GM19025 (cell line): ENCODE results near the gene PSMB11.

ENCODE experiments used
- ATAC-seq: cut with Tn5 transposase; IDR thresholded peaks from one replicate; pipeline ENCODE4 v1.9.1; 2021; ENCODE audit warnings: mild to moderate bottlenecking, low read depth, moderate library complexity; ENCODE audit not compliant: unreplicated experiment

The PSMB11 gene

DNA sequence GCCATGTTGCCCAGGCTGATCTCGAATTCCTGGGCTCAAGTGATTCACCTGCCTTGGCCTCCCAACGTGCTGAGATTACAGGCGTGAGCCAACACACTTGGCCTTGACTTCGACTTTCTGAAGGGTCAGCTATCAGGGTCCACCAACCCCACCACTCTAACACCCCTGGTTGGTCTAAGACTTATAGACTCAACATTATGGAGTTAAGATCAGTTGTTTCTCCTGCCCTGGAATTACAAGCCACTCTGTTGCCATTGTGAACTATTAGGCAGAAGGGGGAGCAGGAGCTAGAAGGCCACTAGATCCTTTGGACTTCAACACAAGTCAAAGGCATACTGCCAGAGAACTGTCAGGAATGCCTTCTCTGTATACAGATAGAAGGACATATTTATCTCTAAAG is 1.9 kb upstream of the PSMB11 start:
- no peak for ATAC-seq

DNA sequence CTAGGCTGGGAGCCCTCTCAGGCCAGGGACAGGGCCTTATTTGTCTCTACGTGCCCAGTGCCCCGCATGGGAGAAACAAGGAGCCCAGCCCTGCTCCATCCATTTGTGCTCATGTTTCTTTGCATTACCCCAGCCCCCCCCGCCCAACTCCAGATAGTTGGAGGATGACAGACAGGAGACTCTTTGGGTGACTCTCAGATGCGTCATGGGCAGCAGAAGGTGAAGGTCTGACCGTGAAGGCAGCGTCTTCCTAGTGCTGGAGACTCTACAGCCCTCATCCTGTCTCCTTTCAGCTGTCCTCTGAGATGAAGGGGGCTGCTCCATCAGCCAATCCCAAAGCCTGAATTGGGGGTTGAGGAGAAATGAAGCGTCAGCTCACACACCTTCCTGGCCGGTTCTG is 283 bp upstream of the PSMB11 start:
- ATAC-seq = no peak

DNA sequence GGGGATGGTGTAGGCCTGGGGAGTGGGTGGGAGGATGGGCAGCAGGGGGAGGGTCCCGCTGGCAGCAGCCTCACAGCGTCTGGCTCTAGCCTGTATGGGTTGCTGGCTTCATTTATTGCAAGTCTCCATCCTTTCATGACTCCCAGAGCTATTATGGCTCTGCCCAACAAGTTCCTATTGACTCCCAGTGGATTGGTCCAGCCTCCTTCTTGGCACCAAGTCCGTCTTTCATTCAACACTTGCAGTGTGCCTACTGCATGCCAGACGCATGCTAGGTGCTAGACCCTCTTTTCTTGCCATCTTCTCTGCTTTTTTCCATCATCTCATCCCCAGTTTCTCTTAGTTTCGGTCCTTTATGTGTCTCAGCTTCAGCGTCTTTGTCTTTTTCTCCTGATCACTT is 1.1 kb downstream of the PSMB11 start:
- ATAC-seq = no peak

DNA sequence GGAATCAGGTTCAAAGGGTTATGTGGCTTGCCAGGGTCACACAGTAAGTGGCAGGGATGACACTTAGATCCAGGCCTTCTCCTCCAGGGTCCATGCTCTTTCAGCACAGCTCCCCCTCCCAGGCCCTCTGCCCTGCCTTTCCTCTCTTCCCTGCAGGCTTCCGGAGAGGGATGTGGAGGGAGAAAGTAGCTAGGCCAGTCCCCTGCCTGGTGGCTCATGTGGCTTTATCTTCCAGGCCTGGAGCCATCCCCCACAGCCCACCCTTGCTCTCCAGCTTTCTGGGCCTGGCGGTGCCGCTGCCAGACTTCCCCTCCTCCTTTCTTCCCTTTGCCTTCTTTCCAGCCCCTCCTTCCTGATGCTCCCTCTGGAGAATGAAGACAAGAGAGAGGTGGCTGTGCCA is 1.7 kb downstream of the PSMB11 start:
- no peak for ATAC-seq

DNA sequence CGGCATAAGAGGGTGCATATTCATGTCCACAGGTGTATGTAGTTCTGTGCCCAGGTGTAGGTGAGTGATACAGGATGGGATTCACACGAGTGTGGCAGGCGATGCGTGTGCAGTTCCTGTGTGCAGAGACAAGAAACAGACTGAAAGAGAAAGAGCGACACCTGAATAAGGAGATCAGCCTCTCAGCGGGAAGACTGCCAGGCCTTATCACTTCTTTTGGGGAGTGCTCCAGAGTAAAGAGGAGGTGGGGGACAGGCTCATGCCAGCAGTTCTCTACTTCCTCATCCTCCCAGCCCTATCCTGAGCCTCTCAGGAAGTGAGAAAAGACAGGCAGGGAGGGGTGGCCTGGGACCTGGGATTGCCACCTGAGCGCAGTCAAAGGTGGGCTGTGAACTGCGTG is 2.8 kb downstream of the PSMB11 start:
- no peak for ATAC-seq

DNA sequence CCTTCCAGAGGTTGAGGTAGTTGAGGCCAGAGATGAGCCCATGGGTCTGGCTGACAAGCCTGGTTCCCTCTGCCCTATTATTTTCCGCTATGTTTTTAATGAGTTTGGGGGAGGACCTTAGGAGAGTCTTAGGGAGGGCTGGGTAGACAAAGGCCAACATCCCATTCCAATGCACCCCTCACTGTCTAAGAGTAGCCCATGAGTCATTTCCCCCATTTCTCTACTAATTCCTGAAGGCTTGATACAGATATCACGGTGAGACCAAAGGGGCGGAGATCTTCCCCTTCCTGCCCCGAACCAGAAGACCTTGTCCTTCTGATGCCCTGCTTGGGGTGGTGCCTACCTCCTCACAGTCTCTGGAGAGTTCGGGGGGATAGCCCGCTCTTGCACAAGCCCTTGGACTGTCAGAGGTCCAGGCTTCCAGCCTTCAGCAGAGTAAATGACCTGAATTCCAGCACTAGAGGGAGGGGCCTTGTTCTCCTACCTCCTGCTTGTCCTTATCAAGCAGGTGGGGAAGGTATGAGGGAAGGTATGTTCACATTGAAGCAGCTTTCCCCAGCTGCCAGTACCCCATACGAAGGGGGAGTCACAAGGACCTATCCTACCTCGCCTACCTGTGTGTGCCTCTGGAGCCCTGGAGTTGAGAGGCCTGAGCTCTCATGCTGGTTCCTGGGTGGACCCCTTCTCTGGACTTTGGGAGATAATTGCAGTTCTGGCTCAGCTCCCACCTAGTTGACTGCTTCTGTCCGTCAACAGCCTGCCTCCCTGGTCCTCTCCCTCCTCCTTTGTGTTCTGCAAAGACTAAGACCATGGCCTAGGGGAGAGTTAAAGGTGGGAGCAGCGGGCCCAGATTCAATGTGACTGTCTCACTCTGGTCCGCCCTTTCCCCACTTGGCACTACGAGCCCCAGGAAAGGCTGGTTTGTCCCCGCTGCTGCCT is 3.7 kb downstream of the PSMB11 start:
- ATAC-seq = no peak

DNA sequence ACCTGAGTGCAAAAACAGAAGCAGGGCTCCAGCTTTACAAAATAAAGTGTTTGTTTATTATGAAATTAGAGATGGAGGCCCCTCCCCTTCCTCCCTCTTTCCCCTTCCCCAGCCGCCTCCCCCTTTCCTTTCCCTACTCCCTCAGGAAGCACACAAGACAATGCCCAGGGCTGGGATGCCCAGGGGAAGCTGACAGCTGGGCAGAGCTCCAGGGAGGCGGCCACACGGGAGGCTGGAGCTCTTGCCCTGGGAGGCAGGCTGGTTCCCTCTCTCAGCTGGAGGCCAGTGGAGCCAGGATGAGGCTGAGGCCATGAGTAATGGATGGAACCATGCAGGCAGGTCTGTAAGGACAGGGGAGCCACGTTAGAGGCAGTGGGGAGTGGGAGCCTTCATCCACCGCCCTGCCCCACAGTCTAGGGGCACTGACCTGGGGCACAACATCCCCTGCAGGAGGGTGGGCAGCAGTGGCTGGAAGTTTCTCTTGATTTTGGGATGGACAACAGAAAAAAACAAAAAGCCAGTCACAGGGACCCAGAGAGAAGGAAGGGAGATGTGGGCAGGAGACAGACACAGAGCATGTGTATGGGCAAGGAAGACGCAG is 5.1 kb downstream of the PSMB11 start:
- ATAC-seq = no peak

DNA sequence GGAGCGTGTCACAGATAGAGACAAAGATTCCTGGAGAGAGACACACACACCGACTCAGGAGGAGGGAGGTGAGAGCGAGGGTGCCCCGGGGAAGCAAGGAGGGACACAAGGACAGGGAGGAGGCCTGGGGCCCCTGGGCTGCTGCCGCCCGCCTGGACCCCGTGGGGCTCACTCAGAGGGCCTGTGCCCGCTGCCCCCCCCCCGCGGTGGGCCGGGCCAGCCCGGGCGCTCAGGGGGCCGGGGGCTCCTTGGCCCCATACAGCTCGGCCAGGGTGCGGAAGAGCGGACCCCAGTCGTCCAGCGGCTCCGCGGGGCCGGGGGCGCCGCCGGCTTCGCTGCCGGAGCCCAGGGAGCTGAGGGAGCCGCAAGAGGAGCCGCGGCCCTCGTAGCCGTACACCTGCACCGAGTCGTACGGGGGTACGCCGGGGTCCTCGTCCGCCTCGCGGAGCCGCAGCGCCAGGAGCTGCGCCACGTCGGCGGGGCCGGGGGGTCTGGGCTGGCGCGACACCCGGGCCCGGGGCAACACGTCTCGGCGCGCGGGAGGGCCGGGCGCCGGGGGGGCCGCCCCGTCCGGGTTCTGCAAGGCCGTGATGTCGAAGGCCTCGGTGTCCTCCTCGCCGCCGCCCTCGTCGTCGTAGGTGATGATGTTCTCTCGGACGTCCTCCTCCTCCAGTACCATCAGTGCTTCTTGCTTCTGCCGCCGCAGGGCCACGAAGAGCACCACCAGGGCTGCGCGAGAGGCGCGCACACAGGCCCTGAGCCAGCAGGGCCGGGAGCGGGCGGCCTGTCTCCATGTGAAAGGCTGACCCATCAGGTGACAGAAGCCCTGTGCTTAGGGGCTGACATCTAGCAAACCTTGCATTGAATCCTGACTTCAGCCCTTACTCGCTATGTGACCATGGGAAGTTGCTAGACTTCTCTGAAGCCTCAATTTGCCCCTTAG is 6.0 kb downstream of the PSMB11 start:
- no peak for ATAC-seq

DNA sequence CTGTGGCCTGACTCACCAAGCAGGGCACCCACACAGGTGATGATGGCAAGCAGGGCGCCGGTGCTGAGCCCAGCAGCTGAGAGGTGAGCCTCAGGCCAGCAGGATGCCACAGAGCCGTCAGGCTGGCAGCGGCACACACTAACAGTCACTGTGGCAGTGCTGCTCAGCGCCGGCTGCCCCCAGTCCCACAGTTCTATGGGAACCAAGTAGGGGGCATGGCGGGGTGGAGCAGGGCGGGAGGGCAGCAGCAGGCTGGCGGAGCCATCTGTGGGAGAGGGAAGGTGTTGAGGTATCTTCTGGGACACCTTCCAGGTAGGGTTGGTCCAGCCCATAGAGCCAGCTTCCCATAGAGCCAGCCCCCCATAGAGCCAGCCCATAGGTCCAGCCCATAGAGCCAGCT is 7.0 kb downstream of the PSMB11 start:
- no peak for ATAC-seq

DNA sequence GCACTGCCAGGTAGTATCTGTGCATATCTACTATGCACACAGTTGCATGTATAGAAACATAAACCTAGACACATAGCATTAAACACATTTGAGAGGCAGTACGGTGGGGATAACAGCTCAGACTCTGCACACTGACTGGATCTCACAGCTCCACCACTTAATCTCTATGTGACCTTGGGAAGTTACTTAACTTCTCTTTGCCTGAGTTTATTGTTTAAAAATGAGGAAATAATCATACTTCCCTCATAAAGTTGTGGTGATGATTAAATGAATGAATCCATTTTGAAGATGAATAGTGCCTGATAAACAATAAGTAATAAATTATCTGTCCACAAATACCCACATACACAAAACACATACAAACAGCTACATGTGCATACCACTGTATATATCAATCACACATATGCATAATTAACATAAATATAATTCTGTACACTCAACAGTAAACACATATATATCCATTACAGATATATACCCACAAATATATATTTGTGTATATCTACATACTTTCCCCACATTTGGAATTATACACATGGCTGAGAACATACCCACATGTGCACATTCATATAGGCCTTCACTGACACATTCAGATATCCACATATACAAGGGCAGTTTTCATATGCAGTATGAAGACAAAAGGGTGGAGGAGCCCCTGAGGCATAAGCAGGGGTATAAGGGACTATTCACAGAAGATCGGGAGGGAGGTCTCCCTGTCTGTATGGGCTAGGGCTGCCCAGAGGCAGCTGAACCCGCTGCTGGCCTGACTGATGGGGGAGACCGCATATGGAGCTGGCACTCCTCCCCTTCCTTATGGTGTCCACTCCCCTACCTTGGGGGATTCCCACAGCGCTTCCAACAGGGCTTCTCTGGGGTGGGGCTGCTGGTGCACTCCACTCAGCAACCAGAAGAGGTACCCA is 9.4 kb downstream of the PSMB11 start:
- ATAC-seq = no peak

DNA sequence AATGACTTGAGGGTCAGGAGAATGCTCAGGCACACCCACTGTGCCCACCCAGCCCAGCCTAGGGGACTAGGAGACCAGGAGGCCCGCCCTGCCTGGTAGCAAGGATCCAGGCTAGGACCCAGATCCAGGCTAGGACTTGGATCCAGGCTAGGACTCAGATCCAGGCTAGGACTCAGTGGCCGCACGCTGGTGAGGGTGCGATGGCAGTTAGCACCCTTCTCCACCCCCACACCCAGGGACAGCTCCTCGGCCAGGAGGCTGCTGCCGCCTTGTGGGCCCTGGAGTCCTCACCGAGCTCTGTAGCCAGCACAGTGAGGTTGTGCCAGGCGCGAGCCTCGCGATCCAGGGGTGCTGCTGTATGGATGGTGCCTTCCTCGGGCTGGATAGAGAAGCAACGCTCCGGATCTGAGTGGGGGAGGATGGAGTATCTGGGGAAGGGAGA is 10.2 kb downstream of the PSMB11 start:
- no peak for ATAC-seq

DNA sequence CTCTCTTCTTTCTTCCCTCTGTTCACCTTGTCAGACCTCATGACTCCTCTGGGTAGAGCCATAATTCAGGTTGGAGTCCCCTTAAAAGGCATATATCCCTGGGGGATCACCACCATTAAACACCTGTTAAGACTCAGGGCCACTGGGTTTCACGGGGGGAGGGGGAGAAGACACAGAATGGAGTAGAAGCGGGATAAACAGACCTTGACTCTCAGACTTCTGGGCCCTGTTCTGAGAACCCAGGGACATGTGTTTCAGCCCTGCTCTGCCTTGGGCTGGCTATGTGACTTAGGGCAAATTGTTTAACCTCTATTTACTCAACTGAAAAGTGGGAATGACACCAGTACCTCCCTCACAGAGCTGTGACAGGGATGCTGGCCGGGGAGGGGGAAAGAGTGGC is 10.7 kb downstream of the PSMB11 start:
- no peak for ATAC-seq

DNA sequence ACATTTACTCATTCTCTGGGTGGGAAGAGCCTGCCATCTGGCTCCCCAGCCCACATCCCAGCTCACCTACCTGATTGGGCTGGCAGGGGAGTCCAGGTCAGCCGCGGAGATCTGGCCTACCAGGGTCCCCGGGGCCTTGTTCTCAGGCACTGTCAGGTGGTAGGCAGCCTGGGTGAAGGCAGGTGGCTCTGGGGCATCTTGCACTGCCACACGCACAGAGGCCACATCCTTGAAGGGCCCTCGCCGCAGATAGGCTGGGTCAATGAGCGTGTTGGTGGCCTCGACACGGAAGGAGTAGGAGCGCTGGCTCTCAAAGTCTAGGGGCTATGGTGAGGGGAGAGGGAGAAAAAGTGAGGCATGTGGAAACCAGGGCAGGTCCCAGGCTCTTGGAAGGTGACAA is 11.4 kb downstream of the PSMB11 start:
- no peak for ATAC-seq

DNA sequence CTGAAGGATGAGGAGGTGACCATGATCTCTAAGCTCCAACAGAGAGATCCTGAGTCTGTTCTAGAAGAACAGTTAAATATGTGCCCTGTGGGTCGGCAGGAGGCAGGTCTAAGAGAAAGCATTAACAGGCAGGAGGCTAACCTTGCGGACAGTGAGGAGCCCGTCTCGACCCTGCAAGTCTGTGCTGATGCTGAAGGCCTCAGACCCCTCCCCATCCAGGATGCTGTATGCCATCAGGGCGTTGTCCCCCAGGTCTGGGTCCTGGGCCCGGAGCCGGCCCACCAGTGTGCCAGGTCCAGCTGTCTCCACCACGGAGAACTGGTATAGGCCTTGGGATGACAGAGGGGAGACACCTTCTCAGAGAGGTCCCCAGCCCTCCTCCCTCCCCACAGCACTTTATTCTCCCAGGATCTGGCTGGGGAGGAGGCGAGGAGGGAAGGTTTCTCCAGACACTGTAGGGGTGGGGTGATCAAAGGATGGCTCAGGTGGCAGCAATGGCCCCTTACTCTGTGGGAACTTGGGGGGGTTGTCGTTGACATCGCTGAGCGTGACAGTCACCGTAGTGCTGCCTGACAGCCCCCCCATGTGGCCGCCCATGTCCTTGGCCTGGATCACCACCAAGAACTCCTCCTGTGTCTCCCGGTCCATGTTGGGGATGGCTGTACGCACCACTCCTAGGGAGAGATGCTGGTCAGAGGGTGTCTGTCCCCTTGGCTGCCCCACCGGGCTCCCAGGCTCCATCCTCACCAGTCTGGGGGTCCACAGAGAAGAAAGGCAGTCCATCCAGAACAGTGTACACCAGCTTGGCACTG is 12.2 kb downstream of the PSMB11 start:
- no peak for ATAC-seq

DNA sequence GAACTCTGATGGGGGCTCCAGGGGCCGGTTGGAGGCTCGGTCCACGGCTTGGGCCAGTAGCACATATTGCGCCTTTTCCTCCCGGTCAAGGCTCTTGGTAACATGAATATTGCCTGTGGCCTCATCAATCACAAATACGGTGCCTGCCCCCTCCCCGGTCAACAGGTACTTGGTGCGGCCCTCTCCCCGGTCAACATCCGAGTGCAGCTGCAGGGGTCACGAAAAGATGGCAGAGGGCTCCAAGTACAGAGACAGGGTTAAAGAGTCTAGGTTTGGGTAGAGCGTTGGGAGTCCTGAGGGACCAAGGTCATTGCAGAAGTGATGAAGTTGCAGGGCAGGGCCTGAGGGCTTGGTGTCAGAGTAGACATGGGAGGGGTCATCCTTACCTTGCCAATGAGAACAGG is 13.1 kb downstream of the PSMB11 start:
- no peak for ATAC-seq

DNA sequence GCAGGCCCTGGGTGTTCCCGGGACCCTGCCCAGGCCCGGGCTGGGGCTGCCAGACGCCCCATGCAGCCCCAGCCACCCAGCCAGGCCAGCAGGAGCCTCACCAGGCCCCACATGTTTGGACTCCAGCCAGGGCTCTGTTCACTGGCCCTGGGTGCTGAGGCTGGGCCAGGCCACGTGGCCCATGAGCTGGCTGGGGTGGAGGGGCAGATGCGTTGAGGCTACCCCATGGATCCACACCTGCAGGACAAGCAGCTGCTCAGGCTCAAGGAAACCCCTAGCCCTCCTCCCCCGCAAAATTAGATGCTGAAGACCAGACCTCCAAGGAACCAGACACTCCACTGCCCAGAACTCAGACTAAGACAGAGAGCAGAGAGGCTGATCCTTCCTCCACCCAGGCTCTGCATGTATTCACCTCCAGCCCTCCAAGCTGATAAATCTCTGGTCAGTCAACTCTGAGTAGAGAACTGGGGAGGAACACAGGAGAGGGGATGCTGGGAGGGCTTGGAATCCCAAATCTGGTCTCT is 13.7 kb downstream of the PSMB11 start:
- no peak for ATAC-seq

DNA sequence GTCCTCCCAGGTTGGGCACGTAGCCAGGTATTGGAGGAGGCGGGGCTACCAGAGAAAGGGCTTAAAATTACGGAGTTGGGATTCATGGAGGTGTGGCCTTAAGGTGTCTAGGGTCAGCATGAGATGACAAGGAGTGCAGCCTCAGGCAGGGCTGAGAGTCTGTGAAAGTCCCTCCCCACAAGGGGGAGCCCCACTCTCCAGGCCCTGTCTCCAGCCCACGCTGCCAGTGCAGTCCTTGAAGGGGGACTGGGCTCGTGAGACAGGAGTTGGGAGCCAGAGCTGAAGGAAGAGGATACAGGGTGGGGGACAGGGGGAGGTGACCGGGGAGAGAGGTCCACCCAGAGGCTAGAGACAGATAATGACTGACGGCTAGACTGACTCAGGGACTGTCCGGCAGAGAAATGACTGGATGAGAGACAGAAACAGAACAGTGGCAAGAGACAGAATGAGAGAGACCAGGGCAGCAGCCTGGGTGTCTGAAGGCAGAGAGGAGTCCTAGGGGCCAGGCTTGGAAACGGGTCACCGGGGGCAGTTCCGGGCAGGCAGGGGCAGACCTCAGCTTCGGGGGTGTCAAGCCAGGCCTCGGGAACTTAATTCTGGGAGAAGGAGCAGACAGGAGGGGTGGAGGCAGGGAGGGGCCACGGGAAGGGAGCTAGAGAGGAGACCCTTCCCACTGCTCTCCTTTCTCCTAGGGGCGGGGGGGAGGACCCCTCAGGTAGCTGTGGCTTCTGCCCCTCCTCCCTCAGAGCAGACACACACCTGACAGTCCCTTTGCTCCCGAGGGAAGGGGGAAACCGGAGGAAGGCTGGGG is 14.3 kb downstream of the PSMB11 start:
- peak; percentile 47 for ATAC-seq
